Fibroblast of skin of left biceps (primary cell): ENCODE results near the gene SULF2.

Experiments used
- DNase-seq, 2 experiments: peaks; one replicate each; pipeline ENCODE4 v3.0.0-alpha.2; 2013; ENCODE audit warnings: low read depth in 2 of 2

SULF2 gene

DNA sequence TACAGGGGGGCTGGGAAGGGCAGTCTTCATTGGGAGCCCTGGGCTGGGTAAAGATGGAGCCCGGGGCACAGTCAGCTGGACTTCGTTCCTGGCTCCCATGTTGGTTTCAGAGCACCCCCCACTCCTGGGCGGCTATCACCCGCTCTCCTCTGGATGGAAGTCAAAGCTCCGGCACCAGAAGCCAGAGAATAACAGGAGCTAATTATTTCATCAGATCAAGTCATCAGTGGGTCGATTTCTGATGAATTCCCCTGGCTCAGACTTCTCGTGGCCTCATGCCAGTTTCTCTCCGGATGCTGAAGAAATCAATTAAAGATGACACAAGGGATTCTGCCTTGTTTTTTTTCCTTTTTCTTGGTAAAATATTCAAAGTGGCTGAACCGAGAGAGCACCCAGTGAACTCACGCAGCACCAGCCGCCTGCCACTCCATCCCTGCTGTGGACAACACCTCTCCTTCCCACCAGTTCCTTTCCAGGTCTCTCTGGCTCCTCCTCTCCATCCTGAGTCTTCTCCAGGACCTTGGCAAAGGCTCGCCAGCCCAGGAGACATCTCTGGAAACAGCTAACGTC lies 22.5 kb downstream of the SULF2 start:
- DNase-seq = peak; percentile 61 to 64

DNA sequence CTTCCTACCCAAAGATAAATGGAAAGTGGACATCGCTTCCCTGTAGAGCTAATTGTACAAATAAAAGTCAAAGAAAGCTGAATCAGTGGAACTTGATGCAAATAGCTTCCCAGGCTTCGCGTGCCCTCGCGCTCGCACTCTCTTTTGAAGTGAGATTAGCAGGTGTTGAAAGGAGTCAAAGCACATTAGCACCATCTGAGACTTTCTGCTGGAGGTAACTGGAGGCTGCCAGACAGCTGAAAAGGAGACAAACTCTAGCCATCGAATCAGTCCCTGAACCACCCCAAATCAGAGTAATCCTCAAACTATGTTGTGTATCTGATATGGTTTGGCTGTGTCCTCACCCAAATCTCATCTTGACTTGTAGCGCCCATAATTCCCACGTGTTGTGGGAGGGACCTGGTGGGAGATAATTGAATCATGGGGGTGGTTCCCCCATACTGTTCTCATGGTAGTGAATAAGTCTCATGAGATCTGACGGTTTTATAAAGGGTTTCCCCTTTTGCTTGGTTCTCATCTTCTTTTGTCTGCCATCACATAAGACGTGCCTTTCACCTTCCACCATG lies 23.7 kb downstream of the SULF2 start:
- DNase-seq = no peak

DNA sequence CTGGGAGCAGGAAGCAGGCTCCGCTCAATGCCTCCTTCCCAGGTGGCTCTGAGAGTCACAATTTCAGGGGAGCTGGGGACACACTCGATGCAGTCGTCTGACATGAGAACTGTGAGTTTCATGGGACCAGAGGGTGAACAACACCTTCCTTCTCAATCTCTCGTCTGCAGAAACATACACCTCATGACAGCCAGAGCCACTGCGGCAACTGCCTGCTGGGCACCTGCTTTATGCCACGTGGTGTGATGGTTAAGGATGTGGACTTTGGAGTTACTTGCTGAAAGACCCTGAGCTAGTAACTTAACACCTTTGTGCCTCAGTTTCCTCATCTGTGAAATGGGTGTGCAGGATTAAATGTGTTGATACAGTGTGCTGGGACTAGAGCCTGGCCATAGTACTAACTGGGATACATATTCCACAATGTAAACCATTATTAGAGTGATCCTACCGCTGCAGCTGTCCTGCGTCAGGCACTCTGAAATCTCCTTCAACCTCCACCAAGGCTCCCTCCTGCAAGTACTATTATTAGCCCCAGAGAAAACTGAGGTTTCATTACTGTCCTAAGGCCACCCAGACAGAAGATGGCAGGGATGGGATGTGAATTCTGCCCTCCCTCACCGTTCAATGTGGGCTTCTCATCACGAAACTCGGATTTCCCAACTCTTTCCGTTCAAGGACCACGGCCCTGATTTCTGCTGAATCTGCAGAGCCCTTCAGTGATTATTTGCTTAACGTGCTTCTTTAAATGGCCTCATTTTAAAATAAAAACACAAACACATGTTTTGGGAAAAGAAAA lies 24.4 kb downstream of the SULF2 start:
- no peak for DNase-seq

DNA sequence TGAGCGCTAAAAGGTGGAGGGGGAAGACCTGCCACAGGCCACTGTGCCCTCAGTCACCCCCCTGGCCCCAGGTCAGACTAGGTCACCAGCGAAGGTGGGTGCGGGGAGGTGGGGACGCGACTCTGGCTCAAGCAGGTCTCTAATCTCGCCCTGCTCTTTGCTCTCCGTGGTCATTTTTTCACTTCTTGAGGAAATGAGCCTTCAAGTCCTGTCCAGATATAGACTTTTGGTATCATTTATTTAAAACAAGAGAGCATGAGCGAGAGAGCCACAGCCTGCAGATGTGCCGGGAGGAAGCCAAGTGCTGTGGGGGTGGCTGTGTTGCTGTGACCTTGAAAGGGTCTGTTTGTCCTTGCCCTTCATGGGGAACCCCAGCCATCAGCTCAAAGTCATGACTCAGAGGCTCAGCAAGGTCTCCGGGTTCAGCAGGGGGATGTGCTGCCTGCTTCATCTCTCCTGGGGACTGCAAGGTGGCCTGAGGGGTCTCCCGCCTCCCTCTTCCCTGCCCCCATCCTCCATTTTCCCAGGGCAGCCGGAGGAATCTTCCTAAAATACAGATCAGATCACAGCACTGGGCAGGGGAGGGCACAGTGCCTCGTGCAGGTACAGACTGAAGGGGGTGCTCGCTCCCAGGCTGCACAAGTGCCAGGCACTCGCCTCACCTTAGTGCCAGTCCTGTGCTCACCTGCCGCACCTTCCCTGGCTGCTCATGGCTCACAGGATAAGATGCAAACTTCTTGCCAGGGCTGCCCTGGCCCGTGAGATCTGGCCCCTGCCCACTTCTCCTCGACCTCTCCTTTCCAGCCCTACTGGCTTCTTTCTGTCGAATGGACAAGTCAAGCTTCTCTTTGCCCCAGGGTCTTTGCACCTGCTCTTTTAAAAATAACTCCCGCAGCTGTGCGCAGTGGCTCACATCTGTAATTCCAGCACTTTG lies 26.5 kb downstream of the SULF2 start:
- DNase-seq = no peak

DNA sequence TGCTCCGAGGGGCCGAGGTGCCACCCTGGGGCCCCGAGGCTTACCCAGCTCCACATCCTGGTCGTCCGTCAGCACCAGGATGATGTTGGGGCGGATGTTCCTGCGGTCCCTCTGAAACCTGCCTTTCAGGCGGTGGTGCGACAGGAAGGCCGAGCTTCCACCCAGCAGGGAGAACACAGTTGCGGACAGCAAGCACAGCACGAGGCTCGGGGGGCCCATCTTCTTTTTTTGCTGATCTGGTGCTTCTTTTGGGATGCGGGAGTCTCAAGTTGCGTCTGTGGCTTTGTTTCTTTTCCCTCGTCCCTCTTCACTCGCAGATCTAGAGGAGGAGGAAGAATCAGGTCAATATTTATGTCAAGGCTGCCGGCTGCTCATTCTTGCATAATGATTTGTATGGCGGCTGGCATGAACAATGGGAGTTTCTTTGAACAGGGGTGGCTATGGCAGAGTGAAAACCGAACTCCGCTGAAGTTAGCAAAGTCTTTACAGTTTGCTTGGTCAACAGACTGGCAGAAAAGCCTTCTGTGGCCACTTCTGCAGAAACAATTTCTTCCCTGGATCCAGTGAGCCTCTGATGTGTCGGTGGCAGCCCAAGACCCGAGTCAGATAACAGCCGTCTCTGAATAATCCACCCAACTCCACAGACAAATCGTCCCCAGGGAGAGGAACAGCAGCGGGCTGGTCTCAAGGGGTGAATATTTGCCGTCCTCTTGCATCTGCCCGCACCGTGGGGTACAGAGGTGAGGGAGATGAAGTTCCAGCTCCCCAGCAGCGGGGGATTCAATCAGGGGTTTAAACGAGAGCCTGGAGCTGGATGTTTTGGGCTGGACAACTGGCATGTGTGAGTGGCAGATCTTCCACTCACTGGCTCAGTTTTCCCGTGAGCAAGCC lies 27.9 kb downstream of the SULF2 start:
- DNase-seq = no peak

DNA sequence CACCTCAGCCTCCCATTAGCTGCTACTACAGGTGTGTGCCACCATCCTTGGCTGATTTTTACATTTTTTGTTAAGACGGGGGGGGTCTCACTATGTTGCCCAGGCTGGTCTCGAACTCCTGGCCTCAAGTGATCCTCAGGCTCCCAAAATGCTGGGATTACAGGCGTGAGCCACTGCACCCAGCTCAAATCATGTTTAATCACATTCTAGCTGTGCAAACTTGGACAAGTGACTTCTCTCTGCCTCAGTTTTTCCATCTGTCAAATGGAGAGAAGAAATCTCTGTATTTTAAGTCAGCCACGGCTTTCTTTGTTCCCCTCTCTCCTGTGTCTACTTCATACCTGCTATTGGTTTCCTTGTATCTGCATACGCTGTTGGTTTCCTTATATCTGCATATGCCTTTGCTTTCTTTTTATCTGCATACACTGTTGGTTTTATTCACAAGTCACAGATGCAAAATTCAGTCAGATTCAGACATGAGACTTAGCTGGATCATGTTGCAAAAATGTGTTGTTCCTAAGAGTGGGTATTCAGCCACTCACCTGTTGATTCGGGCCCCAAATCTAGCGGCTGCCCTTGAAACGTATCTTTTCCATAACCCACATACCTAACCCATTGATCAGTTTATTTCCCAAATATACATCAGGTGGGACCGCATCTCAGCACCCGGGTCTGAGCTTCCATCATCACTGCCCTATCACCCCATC lies 30.2 kb downstream of the SULF2 start:
- DNase-seq = no peak

DNA sequence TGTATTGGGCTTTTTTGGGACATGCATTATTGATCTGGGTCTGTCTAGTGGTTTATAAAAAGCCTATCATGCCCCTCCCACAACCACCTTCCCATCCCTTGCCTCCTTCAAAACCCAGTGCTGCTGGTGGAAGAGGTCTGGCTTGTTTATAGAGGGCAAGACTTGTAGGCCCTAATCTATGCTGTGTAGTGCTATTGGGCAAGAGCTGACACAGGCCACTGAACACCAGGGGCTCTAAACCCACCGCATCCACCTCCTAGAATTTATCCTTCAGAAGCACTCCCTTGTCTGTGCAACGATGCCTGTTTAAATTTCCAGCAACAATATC lies 30.9 kb downstream of the SULF2 start:
- DNase-seq = no peak

DNA sequence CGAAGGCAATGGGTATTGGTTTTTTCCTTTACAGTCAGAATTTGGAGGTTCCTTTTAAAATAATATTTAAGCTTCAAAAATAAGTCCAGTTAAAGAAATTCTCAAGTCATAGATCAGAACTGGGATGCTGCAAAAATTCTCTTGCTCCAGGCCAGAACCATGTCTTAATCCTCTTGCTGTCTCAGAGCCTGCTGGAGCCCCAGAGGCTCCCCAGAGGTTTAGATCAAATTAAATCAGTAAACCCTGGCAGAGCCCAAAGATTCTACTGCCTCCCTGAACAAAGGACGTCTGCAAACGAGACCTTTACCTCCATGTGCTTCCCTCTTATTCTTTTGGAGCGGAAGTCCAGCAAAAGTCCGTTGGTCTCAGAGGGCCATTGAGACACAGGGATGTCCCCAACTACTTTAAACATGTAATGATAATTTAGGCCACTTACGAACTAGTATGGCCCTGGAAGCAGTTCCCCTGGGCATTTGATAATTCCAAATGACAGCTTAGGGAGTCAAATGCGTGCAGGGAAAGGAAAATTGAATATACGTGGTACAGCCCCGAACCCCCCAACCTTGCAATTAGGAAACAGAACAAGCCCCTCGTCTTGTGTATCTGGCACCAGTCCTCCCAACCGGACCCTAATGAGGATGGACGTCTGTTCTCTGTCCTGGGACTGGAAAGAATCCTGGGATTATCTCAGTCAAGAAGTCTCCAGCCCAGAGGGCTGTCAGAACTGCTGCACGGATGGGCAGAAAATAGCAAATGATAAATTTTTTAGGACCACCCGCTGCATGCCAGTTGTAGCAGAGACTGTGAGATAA lies 31.5 kb downstream of the SULF2 start:
- DNase-seq = no peak

DNA sequence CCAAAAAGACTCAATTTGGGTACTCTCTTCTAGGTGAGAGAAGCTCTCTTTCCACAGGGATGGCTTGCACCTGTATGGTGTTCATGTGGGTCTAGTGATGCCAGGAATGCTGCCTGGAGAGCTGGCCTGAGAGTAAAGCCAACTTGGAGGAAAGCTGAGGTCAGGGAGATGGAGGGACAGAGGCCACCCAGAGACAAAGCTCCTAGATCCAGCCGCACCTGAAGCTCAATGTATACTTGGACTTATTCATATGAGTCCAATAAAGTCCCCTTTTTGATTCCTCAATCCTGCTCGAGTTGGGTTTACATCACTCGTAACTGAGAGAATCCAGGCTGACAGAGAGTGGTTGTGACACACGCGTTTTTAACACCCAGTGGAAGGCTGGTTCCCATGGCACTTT lies 33.8 kb downstream of the SULF2 start:
- DNase-seq = no peak

DNA sequence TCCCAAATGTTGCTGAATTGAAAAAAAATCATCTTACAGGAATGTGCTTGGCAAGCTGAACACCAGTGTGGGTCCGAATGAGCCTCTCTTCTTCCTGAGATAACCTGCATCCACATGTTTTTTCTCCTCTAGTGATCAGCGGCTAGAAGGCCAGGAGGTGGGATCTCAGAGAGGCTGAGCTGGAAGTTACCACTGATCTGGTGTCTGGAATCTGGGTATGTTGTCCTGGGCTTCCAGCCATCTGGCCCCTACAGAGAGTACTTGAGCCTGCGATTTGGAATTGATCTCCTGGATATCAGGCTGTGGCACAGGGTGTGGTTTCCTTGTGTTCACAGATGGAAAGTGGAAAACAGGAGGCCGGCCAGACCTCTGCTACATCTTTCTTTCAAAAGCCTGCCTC lies 35.9 kb downstream of the SULF2 start:
- DNase-seq = peak; percentile 19 to 30

DNA sequence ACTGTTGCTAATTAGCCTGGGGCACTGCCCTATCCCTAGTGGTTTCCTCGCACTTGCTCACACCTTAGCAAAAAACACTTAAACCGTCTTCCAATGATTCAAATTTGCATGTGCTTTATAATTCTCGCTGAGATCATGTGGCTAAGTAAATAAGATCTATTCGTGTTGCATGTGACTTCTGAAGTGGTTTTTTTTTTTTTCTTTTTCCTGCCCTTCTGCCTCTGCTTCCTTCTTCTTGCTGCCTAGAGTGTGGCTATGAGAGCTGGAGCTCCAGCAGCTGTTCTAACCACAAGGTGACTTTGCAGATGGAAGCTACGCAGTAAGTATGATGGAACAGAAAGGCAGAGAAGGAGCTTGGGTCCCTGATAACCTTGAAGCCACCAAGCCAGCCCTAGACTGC lies 36.5 kb downstream of the SULF2 start:
- DNase-seq = no peak

DNA sequence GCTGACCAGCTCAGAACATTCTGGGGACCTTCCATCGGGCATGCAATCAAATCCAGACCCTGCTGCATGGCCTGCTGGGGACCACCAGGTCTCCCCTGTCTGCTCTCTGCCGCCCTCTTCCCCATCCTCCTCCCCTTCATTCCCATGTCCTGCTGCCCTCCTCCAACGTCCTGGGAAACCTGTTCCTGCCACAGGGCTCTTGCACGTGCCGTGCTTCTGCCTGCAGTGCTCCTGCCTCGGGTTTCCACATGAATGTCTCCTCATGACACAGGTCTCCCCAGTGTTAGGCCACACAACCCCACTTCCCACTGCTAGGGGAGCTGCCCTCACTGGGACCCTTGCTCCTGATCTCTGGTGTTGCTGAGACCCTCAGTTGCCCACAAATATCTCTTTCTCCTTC lies 37.2 kb downstream of the SULF2 start:
- no peak for DNase-seq

DNA sequence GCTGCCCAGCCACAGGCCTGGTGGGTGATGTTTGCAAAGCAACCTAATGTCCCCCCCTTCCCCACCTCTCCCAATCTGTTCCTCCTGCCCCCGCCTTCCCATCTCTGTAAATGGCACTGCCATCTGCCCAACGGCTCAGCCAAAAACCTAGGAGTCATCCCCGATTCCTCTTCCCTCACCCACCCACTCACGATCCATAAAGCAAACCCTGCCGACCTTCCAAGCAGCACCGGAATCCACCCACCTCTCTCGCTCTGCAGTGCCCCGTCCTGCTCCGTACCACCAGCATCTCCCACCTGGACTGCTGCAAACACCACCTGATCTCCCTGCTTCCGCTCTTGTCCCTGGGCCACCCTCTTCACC lies 37.6 kb downstream of the SULF2 start:
- DNase-seq = no peak

DNA sequence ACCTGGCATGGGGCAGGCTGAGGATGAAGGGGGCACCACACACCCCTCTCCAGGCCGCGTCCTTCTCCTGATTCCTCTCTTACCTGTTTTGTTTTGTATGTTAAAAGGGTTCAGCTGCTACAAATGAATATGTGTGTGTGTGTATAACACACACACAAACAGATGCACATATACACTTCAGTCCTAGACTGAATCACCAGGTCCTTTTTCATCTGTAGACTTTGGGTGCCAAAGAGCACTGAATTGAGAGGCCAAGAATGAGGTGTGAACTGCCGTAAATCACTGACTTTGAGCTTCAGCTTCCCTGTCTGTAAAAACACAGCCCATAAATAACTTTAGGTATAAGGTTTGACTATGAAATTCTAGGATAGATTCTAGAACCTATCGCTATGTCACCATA lies 40.5 kb downstream of the SULF2 start:
- DNase-seq = no peak

DNA sequence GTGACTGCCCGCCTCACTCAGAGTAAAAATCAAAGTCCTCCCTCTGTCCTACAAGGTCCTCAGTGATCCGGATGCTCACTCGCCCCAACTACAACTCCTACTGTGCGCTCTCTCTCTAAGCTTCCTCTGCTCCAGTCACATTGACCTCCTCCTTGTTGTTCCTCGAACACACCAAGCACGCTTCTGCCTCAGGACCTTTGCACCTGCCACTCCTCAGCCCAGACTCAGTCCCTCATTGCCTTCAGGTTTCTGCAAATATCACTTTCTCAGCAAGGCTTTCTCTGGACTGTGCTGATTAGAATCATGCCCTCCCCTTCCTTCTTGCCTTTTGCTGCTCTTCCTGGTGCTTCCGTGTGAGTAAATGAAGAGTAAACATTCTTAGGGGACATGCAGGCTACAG lies 41.6 kb downstream of the SULF2 start:
- DNase-seq = no peak

DNA sequence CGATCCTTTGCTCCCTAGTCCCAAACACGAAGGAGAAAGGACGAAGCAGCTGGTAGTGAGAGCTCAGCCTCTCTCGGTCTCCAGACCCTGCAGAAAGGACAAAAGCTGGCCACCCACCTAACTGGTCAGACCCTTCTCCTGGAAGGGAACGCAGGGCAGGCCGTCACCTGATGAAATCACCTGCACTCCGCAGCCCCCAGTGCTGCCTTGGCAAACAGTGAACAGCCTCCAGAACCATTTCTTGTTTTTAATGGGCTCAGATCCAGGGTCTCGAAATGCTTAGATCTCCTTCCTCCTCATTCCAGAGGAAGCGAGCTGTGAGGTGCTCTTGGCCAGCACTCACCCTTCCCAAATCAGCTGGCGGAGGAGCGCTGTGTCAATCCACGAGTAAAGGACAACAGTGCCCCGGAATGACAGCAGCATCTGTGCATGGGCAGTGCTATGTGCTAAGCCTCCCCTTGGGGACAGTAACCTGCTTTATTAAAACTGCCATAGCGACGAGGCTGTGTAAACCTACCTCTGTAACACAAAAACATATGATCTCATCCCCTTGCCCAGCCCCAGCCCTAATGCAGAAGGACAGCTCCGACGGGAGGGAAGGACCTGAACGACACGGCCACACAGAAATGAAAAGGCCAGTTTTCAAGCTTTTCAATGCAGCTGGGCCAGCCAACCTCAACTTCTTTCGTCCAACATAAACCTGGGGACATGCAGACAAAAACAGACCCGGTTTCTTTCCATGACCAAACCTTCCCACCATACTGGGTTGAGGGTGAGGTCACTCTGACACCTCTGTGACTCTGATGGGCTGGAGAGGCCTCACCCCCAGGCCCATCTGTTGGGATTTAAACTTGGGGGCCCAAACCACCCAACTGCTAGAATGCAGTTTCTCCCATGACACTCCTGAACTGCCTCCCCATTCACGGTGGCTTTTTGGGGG lies 43.3 kb downstream of the SULF2 start:
- DNase-seq = no peak

DNA sequence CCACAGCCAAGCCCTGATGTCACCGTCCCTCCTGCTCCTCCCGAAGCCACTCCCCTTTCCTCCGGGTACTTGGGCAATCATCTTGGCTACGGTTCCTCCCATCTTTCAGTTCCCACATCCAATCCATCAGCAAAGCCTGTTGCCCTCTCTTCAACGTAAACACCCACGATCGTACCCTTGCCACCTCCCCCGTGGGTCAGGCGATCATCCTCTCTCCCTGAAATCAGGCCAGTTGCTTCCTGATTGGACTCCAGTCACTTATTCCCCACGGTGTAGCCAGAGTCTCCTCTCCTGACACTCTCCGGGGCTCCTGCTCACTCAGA lies 44.5 kb downstream of the SULF2 start:
- DNase-seq = no peak

DNA sequence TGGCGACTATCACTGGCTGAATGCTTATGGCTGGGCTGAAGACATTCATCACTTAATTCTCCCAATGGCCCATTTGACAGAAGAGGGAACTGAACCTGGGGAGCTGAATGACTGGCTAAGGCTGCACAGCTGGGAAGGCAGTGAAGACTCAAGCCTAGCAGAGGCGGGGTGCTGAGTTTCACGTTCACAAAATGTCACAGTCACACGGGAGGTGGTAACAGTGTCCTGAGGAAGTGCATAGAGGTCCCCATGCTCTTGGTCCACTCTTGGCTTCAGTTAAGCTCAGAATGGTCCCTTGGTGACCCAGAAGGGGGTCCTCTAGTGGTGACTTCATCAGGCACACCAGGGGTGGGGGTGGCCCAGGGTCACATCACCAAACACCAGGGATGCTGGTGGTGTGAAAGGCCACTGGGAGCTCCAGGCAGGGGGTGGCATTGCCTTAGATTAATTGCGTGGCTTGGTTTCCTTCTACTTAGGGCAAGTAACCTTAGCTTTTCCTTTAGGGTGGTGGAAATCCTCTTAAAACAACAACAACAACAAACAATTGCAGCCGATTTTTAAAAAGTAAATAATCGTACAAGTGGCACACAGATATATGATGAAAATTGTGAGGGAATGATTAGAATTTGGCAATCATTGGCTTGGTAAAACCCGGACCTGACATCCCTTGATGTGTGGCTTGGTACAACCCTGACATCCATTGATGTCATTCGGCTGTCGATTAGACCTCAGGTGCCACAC lies 45.0 kb downstream of the SULF2 start:
- DNase-seq = no peak
